Forelimb muscle (tissue), 1 donor: ENCODE measurements around the gene EMD. TPM values are rescaled to one million over a fixed set of nuclear protein-coding genes. Genes with fewer than 3 reads are reported as not detected.
"Not testable (repeated sequence)": the region's sequence is repeated elsewhere in the genome, so short reads cannot be mapped to it uniquely, and the experiment has no call there.

ENCODE experiments used
- DNase-seq: peaks from one replicate; pipeline ENCODE4 v3.0.0-alpha.2; 2013; ENCODE audit warnings: low read depth
- polyA plus RNA-seq: library from polyadenylated mRNA; unstranded; fragments of 120-200 nt; gene quantifications from one replicate; pipeline ENCODE4 v1.2.1, GENCODE V29; 2013; ENCODE audit not compliant: insufficient read length

EMD gene
- polyA plus RNA-seq: 46.8 TPM

DNA sequence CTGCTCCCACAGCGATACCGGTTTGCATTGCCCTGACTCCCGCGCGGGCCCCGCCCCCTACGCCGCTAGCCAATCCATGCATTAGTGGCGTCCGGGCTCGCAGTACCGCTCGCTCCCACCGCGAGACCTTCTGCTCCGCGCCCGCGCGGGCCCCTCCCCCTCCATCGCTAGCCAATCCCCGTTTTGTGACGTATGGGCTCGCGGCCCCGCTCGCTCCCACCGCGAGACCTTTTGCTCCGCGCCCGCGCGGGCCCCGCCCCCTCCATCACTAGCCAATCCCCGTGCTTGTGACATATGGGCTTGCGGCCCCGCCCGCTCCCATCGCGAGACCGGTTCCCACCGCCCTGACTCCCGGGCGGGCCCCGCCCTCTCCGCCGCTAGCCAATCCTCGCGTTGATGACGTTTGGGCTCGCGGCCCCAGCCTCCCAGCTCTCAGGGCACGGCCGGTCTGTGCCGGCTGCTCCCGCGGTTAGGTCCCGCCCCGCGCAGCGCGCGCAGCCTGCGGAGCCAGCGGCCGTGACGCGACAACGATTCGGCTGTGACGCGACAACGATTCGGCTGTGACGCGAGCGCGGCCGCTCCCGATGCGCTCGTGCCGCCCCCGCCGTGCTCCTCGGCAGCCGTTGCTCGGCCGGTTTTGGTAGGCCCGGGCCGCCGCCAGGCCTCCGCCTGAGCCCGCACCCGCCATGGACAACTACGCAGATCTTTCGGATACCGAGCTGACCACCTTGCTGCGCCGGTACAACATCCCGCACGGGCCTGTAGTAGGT lies at the start of gene EMD:
EMD (plus strand) TSS at position 497 of the 770 bp plus-strand sequence; CDS start at position 687, 190 bp downstream.
- peak; percentile 86 for DNase-seq

DNA sequence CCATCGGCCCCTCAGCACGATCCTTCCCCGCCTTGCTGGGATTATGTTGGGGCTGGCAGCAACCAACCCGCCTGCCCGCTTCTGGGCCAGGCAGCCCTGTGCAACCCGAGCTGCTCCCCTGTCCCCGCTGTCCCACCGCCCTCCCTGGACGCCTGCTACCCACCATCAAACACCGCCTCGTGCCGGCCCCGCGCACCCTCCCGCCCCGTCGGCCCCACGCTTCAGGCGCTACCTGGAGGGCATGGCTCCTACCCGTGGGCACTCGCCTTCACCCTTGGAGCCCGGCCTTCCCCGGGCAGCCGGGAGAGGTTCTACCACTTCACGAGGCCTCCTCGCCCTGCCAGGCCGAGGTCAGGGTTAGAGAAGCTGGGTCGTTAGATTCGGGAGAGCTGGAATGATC lies 46.5 kb upstream of the EMD start:
- no peak for DNase-seq

DNA sequence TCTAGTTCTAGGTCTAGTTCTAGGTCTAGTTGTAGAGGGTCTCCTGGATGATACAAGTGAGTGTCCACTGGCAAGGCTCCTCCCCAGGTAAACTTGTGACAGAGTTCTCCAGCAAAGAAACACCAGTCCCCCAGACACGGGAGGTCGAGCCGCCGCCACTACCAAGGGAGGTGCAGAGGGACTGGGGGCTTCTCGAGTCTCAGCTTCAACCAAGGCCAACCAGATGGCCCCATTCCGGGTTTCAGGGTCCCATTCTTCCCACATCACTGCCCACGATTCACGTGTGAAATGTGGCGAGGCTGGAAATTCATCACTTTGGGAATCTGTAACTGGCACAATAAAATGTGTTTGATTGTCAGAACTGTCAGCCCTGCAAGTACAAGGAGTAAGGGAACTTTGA lies 46.0 kb upstream of the EMD start:
- DNase-seq: no peak

DNA sequence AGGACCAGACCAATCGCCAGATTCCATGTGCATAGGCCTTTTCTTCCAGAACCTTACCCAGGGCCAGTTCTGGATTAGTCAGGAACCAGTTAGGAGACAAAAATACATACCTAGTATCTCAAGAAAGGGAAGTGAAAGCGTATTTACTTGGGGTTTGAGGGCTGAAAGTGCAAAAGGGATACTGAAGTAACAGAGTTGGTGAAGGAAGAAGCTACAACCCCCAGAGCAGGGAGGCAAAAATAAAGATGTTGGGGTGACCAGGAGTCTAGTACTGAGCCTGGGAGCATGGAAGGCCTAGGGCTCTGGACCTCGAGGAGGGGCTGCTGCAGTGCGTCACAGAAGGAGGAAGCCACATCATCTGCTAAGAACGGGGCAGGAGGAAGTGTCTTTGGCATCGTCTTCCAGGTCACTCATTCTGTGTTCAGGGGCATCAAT lies 45.2 kb upstream of the EMD start:
- DNase-seq: no peak

DNA sequence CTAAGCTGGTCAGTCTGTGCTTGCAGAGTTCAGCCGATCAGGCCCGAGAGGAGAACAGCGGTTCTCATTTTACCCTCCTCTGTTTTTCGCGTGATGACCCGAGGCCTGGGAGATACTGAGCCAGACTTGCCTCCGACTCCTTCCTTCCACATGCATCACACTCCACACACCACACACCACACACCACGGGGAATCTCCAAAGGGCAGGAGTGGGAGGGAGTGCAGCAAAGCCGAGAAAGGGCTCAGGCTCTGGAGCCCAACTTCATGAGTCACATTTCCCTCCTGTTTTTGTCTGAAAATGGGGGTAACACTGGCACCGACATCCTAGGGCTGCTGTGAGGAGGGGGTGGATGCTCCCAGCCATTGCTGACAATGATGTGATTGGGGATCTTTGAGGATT lies 44.6 kb upstream of the EMD start:
- DNase-seq: no peak

DNA sequence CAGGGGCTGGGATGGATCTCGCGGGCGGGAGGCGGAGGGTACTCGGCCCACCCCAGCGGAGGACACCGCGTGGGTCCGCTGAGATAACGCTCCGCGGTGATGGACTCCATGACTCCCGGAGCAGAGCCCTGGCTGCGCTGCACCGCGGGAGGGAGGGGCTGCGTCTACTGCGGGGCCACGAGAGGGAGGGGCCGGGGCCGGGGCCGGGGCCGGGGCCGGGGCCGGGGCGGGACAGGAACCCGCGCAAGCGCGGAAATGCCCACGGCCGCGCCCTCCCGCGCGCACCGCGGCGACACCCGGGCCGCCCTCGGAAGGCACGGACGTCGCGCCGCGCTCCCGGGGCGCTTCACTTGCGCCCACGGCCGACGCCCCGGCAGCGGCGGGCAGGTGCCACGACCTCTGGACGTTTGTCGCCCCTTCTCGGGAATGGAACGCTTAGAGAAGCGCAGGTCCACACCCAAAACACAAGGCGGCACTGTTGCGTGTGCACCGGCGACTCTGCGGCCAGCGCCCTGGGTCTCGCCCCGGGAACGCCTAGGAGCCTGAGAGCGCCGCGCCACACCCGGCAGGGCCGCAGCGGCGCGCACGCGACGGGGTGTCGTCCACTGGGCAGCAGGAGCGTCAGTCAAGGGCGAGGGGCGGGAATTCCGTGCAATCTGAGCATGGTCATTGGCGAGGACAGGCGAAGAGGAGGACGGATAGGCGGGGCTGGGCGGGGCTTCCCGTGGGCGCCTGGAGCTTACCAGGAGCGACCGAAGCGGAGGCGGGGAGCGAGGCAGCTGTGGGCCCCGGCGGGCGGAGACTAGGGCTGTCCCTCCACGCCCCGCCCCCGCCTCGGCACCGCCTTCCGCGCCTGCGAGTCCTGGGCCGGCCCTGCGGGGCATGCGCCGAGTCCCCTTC lies 37.4 kb upstream of the EMD start:
- not testable (repeated sequence) for DNase-seq

DNA sequence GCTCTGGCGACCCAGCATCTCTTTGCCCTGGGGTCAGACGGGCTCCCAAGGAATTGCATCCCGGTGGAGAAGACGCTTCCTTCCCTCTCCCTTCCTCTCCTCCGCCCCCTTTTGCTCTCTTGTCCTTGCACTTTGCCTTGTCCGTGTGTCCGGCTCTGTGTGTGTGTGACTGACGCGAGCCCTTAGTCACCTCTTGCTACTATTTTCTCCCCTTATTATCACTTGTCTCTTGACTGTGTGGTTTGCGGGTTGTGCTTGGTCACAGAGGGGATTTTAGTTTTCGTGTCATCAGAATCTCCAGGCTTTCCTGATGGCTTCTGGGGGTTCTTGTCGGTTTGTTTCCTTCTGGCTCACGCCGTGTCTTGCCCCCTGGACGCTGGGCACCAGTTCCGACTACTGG lies 36.0 kb upstream of the EMD start:
- not testable (repeated sequence) for DNase-seq

DNA sequence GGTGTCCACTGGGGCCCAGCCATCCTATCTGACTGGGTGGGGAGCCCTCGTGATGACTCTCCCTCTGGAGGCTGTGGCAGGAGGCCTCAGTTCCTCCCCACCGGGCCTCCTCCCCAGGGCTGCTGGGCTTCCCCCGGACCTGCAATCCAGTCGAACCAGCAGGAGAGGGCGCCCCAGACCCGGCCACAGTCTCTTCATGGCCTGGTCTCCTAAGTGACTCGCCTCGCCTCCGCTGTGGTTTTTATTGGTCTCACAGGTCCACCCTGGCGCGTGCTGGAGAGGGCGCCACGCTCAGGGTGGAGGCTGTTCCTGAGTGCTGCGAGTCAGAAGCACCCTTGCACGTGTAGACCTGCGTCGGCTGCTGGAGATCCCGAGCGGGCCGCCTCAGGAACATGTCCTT lies 35.5 kb upstream of the EMD start:
- not testable (repeated sequence) for DNase-seq

DNA sequence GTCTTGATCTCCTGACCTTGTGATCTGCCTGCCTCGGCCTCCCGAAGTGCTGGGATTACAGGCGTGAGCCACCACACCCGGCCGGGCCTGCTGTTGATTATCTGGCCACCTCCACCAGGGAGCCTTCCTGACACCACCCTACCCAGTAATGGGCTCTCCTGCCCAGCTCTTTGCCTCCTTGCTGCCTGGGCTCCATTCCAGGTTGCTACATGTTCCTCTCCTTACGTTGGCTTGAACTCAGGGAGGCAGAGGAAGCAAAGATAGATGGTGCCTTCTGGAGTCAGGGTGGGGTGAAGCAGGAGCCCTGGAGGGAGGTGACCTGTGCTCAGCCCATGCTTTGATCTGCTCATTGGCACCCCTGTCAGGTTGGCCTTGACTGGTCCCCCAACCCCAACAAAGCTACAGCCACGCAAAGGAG lies 31.0 kb upstream of the EMD start:
- DNase-seq: no peak

DNA sequence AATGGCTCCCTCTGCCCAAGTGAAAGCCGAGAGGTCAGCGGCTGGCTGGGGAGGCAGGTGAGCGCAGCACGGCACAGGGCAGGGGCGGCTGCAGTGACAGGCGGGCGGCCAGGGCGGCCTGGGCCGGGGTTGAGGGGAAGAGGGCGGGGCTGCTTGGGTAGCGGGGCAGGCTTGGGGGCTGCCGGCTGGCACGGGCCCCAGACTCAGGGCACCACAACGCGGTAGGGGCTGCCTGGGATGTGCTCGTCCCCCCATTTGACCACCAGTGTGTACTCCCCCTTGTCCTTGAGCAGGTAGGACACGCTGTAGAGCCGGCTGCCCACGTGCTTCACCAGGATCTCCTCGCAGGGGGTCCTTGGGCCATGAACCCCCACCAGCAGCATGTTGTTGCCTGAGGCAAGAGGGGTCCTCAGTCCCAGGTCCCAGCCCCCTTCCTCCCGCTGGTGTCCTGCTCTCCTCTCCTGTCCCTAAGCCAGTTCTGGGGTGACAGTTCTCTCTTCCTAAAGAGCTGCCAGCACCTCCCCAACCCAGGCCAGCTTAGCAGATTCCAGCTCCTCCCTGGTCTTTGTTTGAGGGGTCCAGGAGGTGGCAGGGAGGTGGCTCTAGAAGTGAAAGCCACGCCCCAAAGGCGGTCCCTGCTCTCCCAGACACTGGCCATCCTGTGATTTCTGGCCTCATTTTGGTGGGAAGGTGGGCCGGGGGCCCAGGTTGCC lies 30.3 kb upstream of the EMD start:
- DNase-seq: no peak

DNA sequence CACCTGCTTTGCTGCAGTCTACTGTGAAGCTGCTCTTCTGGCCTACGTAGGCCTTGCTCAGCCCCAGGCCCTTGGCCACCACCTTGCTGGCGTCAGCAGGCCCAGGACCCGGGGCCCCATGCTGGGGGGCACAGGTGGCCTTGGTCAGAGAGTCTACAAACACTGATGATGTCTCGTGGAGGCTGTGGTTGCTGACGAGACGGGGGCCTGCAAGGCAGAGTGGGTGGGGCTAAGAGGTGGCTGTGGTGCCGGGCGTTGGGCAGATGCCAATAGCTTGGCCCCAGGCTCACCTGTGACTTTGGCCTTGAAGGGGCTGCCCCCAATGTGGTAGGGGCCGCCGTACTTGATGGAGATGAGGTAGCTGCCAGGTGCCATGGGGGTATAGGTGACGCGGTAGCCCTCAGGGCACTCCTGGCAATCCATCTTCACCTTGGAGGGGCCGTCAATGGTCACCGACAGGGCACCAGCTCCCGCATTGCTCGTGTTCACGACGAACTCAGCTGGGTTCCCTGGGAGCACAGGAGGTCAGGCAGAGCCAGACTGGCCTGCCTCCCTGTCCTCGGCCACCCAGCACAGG lies 29.6 kb upstream of the EMD start:
- DNase-seq: no peak

DNA sequence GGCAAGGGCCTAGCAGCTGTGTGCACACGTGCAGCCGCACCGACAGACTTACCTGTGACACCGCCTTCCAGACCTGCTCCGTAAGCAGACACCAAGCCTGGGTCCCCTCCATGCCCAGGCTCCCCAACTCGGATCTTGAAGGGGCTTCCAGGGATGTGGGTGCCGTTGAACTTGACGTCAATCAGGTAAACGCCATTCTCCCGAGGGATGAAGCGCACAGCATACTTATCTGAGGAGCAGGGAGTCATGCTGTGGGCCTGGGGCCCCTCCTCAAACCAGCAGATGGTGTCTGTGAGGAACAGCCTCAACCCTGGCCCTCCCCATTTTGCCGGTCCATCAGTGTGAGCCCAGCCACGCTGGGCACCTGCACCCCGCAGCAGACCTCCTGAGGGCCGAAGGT lies 29.1 kb upstream of the EMD start:
- no peak for DNase-seq

DNA sequence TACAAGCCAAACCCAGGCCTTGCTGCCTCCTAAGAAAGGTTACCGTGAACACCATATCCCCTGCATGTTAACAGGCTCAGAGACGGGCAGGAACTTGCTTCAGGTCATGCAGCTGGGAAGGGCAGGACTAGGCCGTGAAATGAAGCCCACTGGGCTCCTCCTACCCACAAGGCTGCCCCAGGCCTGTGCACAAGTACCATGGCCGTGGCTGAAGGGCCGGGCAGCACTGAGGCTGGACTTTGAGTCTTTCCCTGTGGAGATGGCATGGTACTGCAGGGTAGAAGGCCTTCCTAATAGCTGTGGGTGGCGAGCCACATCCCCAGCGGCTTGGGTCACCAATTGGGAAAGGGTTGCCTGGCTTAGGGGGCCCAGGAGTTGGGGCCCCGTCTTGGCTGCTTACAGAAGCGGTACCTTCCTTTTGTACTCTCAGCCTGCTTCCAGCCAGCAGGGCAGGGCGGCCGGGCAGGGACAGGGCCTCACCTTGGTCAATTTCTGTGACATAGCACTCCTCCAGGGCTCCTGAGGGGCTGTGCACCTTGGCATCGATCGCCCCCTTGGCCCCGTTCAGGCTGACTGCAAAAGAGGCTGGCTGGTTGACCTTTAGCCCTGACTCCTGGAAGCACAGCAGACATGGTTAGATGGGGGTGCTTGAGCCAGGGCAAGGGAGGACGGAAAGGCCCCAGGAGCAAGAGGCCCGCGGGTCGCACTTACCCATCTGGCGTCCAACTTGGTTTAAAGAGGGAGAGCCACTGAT lies 28.5 kb upstream of the EMD start:
- no peak for DNase-seq

DNA sequence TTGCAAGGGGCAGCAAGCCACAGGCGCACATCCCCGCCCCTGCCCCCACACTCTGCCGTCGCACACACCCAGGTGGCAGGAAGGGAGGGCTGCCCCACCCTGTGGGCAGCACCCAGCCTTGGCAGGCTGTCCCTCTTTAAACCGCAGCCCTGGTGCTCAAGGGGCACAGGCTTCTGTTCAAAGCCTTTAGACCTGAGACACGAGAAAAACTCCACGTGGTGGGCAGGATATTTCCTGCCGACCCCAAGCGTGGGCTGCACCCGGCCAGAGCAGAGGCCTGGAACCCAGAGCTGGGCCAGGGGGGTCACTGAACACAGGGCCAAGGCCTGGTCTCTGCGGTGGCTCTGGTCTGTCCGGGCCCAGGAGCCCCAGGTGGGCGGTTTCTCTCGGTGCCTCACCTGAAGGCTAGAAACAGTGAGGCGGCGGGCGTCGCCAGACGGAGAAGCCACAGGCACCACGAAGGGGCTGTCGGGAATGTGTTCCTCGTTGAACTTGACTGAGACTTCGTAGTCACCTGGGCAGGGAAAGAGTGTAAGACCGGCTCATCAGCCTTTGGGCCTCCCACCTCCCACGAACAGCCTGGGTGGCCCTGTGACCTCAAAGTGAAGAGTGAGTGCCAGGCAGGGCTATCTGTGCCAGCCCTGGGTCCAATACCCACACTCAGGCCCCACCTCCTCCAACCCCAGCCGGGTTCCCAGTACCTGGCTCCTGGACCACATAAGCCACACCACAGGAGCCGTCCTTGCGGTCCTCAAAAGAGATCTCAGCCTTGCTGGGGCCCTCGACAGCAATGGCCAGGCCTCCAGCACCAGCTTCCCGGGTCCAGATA lies 27.7 kb upstream of the EMD start:
- no peak for DNase-seq

DNA sequence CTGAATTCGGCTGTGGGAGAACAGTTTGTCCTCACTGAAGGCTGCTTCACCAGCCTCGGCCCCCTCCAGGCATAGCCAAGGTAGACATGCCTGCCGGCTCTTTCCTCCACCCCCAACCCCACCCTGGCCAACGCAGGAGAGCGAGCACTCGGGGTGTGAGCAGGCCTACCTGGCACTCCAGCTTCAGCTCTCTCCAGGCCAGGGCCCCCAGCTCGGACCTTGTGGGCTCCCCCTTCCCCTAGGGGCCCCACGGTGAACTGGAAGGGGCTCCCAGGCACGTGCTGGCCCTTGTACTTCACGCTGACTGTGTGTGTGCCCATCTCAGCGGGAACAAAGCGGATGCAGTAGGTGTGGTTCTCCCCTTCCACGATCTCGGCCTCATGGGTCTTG lies 27.1 kb upstream of the EMD start:
- DNase-seq: no peak

DNA sequence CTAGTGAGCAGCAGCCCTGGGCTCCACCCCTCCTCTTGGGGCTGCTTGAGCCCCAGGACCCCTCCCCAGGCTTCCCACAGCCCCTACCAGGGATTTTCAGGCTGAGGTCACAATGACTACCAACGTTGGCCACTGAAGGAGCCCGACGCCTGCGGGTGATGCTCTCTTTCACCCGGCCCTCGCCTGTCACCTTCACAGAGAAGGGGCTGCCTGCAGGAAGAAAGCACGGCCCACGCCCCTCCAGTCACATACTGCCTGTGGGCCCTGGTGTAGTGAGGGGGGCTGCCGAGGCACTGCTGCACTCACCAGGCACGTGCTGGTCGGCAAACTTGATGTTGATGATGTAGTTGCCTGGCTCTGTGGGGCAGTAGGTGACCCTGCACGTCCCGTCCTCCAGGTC lies 26.6 kb upstream of the EMD start:
- no peak for DNase-seq

DNA sequence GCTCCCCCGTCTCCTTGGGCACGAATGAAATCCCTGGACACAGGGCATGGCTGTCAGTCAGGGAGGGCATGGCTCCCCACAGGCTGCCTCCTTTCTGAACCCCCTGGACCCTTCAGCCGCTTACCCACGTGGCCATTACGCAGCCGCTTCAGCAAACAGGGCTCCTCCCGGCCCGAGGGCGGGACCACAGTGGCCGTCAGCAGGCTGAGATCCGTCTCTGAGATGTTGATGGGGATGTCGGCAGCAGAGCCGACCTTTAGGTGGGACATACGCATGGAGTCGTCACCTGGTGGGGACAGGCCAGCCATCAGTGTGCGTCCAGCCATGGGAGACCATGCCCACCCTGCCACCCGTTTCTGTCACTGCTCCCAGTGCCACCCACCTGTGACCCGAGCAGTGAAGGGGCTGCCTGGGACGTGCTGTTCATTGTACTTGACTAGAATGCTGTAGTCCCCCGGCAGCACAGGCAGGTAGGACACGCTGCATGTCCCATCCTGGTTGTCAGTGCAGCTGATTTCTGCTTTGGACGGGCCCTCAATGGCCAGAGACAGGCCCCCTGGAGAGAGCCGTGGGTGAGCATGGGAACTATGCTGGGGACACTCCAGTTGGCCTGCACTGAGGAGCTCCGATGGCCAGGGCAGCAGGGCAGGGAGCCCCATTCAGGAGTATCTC lies 25.8 kb upstream of the EMD start:
- no peak for DNase-seq

DNA sequence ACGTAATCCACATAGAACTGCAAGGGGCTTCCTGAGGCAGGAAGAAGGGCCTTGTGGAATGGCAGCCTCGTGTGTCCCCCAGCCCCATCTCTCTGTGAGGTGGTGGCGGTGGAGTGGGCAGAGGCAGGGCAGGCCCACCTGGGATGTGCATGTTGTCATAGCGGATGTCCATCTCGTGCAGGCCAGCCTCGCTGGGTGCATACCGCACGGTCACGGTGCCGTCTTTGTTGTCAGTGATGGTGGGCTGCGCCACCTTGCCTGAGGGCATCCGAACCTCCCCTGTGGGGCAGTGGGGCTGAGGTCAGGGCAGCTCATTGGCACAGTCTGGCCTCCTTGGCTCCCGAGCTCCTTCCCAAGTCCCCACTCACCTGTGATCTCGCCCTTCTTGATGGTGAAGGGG lies 25.1 kb upstream of the EMD start:
- DNase-seq: no peak

DNA sequence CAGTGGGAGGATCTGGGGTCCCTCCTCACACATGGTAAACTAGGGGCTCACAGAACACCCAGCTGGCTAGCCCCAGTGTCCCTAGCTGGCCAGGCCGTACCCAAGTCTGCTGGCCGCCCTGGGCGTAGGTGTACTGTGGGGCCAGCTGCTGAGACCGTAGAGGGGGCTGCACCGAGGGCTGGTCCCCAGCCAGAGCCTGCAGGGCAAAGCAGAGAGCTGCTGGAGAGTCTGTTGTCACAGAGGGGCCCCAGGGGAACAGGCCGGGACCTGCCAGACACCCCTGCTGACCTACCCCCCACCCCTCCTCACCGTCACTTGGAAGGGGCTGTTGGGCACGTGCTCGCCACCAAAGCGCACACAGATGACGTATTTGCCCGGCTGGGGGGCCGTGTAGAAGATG lies 24.6 kb upstream of the EMD start:
- no peak for DNase-seq
